Mesothelial cell of epicardium (in vitro differentiated cells): ENCODE data around the gene ZNF281. TPM values are rescaled to one million over a fixed set of nuclear protein-coding genes. Genes with fewer than 3 reads are reported as not detected.
"Not testable (repeated sequence)": the region's sequence is repeated elsewhere in the genome, so short reads cannot be mapped to it uniquely, and the experiment has no call there.

Experiments
- DNase-seq, 2 experiments: peaks; one replicate each; pipeline ENCODE4 v3.0.0; 2021; ENCODE audit warnings: low spot score in 2 of 2; ENCODE audit not compliant: unreplicated experiment in 2 of 2
- H3K27ac Mint-ChIP-seq: 2 replicates; pipeline ENCODE4 v1.8.0; 2021; ENCODE audit warnings: mixed read lengths
- H3K27me3 Mint-ChIP-seq: 2 replicates; pipeline ENCODE4 v1.8.0; 2021; ENCODE audit warnings: low read depth, mixed read lengths
- H3K36me3 Mint-ChIP-seq: 2 replicates; pipeline ENCODE4 v1.8.0; 2021; ENCODE audit warnings: mixed read lengths
- H3K4me1 Mint-ChIP-seq: 2 replicates; pipeline ENCODE4 v1.8.0; 2021; ENCODE audit warnings: mixed read lengths
- H3K4me3 Mint-ChIP-seq: 2 replicates; pipeline ENCODE4 v1.8.0; 2021; ENCODE audit warnings: mild to moderate bottlenecking, moderate library complexity, mixed read lengths
- H3K9me3 Mint-ChIP-seq: 2 replicates; pipeline ENCODE4 v1.8.0; 2021; ENCODE audit warnings: mixed read lengths
- total RNA-seq: library from RNA; stranded (reverse); gene quantifications from 3 replicates; pipeline ENCODE4 v1.2.1, GENCODE V29; 2021
- TF ChIP-seq, protein P1 (sequence below): fragments of 200-600 bp; sonication (generic); IDR thresholded peaks from one replicate; pipeline ENCODE4 v1.5.0; 2021; ENCODE audit warnings: antibody characterized with exemption; ENCODE audit not compliant: unreplicated experiment

Gene ZNF281
- total RNA-seq, 1 donor from 2014 or later = 26.5 TPM

DNA sequence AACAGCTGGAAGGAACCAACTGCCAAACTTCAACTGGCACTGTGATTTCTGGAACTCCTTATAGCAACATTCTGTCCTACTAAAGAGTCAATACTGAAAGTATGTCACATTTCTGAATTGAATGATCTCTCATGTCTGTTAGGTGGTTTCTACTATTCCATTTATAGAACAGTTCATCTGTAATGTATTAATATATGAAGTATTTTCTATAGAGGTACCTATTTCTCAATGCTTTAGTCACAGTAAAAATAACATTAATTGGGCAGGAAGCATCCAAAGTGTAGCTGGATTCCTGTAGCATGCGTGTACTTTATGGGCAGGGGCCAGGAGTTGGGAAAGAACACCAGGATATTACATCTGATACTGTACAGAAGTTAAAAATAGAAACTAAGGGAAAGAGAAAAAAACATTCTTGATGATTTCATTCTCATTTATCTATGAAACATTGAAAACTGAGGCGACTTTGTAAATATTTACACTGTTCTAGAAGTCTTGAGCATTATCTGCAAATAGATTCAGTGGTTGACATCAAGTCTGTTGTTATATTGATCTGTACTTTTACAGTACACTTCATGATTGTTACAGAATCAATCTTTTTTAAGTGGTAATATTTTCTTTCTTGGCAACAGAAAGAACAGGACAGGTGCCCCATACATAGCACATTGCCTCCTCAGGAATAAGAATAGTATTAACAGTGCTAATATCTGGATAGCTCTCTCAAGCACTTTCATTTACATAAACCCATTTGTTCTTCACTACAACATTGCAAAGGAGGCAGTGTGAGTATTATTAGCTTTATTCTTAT, 6.2 kb upstream of the ZNF281 start:
- Mint-ChIP-seq H3K36me3 (no peaks in the 10 kb centered on the region), H3K27ac (peak overlapping the region; percentile 62), H3K4me3 (no peak overlapping the region), H3K9me3 (peaks cover 8% of the 10 kb centered on the region), H3K4me1 (peaks cover 22% of the 10 kb centered on the region), H3K27me3 (no peaks in the 10 kb centered on the region)
- TF ChIP-seq, protein P1, sequence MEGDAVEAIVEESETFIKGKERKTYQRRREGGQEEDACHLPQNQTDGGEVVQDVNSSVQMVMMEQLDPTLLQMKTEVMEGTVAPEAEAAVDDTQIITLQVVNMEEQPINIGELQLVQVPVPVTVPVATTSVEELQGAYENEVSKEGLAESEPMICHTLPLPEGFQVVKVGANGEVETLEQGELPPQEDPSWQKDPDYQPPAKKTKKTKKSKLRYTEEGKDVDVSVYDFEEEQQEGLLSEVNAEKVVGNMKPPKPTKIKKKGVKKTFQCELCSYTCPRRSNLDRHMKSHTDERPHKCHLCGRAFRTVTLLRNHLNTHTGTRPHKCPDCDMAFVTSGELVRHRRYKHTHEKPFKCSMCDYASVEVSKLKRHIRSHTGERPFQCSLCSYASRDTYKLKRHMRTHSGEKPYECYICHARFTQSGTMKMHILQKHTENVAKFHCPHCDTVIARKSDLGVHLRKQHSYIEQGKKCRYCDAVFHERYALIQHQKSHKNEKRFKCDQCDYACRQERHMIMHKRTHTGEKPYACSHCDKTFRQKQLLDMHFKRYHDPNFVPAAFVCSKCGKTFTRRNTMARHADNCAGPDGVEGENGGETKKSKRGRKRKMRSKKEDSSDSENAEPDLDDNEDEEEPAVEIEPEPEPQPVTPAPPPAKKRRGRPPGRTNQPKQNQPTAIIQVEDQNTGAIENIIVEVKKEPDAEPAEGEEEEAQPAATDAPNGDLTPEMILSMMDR = no peak
- DNase-seq = no peak

GRCh38 chr1:200415227-200415626, 5.4 kb upstream of the ZNF281 start:
- H3K27ac Mint-ChIP-seq = no peak overlapping the region
- peaks cover 8% of the 10 kb centered on the region for H3K9me3 Mint-ChIP-seq
- no peaks in the 10 kb centered on the region for H3K27me3 Mint-ChIP-seq
- H3K36me3 Mint-ChIP-seq = no peaks in the 10 kb centered on the region
- peaks cover 29% of the 10 kb centered on the region for H3K4me1 Mint-ChIP-seq
- no peak for DNase-seq
- TF ChIP-seq, protein P1 = no peak
- H3K4me3 Mint-ChIP-seq = no peak overlapping the region

DNA sequence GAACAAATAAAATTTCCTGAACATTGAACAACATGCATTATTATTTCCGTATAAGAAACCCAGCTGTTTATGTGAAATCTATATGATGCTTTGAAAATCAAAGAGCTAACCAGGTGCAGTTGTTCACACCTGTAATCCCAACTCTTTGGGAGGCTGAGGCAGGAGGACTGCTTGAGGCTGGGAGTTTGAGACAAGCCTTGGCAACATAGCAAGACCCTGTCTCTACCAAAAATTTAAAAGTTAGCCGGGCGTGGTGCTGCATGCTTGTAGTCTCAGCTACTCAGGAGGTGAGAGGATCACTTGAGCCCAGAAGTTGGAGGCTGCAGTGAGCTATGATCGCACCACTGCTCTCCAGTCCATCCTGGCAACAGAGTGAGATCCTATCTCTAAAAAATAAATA, 4.8 kb upstream of the ZNF281 start:
- Mint-ChIP-seq H3K27ac (no peak overlapping the region), H3K9me3 (peaks cover 8% of the 10 kb centered on the region), H3K4me3 (no peak overlapping the region), H3K27me3 (no peaks in the 10 kb centered on the region), H3K4me1 (peaks cover 33% of the 10 kb centered on the region), H3K36me3 (no peaks in the 10 kb centered on the region)
- TF ChIP-seq, protein P1 = no peak
- no peak for DNase-seq

- not testable (repeated sequence) for DNase-seq, H3K27me3 Mint-ChIP-seq, H3K4me3 Mint-ChIP-seq, H3K36me3 Mint-ChIP-seq, H3K9me3 Mint-ChIP-seq, H3K27ac Mint-ChIP-seq
- H3K4me1 Mint-ChIP-seq = peaks cover 38% of the 10 kb centered on the region
Measured at GRCh38 chr1:200413766-200414165, 3.9 kb upstream of the ZNF281 start.

- Mint-ChIP-seq H3K36me3 (peaks cover 19% of the 10 kb centered on the region), H3K9me3 (no peaks in the 10 kb centered on the region), H3K4me3 (peak overlapping the region; percentile 59), H3K27ac (peak overlapping the region; percentile 21), H3K4me1 (peaks cover 55% of the 10 kb centered on the region), H3K27me3 (no peaks in the 10 kb centered on the region)
- TF ChIP-seq, protein P1 = no peak
- no peak for DNase-seq
Measured at GRCh38 chr1:200411406-200412257, 1.8 kb upstream of the ZNF281 start.

DNA sequence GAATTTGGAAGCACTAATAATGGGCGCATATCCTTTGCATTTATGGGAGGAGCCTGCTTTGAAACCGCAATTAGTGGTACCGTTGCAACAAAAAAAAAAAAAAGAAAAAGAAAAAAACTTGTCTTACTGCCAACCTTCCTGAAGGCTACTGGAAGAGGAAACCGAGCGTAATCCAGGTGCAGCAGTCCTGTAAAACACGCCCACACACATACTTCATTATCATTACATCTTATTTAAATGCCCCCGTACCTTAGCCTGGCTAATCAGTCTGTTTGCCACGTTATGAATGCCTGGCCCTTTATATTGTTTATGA, 686 bp upstream of the ZNF281 start:
- DNase-seq = no peak

More for the DNA sequence above, 686 bp upstream of the ZNF281 start:
- peak overlapping the region; percentile 99 for H3K4me3 Mint-ChIP-seq
- no peaks in the 10 kb centered on the region for H3K27me3 Mint-ChIP-seq
- TF ChIP-seq, protein P1 = no peak
- no peaks in the 10 kb centered on the region for H3K9me3 Mint-ChIP-seq
- peak overlapping the region; percentile 93 for H3K27ac Mint-ChIP-seq
- H3K4me1 Mint-ChIP-seq = peaks cover 59% of the 10 kb centered on the region
- peaks cover 29% of the 10 kb centered on the region for H3K36me3 Mint-ChIP-seq
